ENCODE results near the gene BBS10.

- TF ChIP-seq CTCF (IDR thresholded peaks at IDR 0.05) (no peak), EZH2 (IDR thresholded peaks at IDR 0.05; ENCODE audit: borderline replicate concordance, insufficient read depth, low read depth, low read length, poor library complexity, severe bottlenecking) (no peak)
Measured at GRCh38 chr12:76337583-76337982, 10.6 kb downstream of the BBS10 start.

All from B cell (primary cell).